RWPE2 (cell line): ENCODE data around the gene CSNK1A1L.
A peak's percentile ranks its signal among the peaks of the same experiment; 100 is the strongest.
"Not testable (repeated sequence)": the region's sequence is repeated elsewhere in the genome, so short reads cannot be mapped to it uniquely, and the experiment has no call there.

ENCODE experiments used
- ATAC-seq: fragments of 200-7000 bp; cut with Tn5 transposase; 3 replicates; pipeline ENCODE4 v1.9.1; 2021; ENCODE audit warnings: low read depth
- DNase-seq: peaks from one replicate; pipeline ENCODE4 v3.0.0-alpha.2; 2020; ENCODE audit warnings: low spot score
- H3K27ac ChIP-seq: fragments of 450-650 bp; 2 replicates; pipeline ENCODE4 v1.5.1; 2017; ENCODE audit warnings: mild to moderate bottlenecking; ENCODE audit not compliant: poor library complexity, severe bottlenecking
- H3K27me3 ChIP-seq: fragments of 250-450 bp; sonication (Bioruptor Pico); 2 replicates; pipeline ENCODE4 v1.5.1; 2021; ENCODE audit warnings: mild to moderate bottlenecking, moderate library complexity; ENCODE audit not compliant: insufficient read depth, poor library complexity, severe bottlenecking
- H3K36me3 ChIP-seq: fragments of 250-450 bp; sonication (Bioruptor Pico); 2 replicates; pipeline ENCODE4 v1.5.1; 2020; ENCODE audit warnings: low read depth, mild to moderate bottlenecking, moderate library complexity
- H3K4me1 ChIP-seq: fragments of 250-450 bp; sonication (Bioruptor Pico); 2 replicates; pipeline ENCODE4 v1.5.1; 2021; ENCODE audit warnings: mild to moderate bottlenecking, moderate library complexity; ENCODE audit not compliant: insufficient read depth, poor library complexity, severe bottlenecking
- H3K4me3 ChIP-seq: fragments of 250-450 bp; sonication (Bioruptor Pico); 2 replicates; pipeline ENCODE4 v1.5.1; 2021; ENCODE audit warnings: mild to moderate bottlenecking, moderate library complexity; ENCODE audit not compliant: severe bottlenecking
- H3K9me3 ChIP-seq: fragments of 250-450 bp; sonication (Bioruptor Pico); 2 replicates; pipeline ENCODE4 v1.5.1; 2021; ENCODE audit warnings: mild to moderate bottlenecking, moderate library complexity; ENCODE audit not compliant: severe bottlenecking
- CTCF ChIP-seq: fragments of 450-650 bp; IDR thresholded peaks from one replicate; pipeline ENCODE4 v1.5.1; 2017; ENCODE audit warnings: mild to moderate bottlenecking, moderate library complexity; ENCODE audit not compliant: poor library complexity, severe bottlenecking

The CSNK1A1L gene

GRCh38 chr13:37067874-37068273, 37.6 kb downstream of the CSNK1A1L start:
- H3K27me3 ChIP-seq, result no peaks in the 10 kb centered on the region
- H3K4me3 ChIP-seq, result no peak overlapping the region
- H3K4me1 ChIP-seq, result no peaks in the 10 kb centered on the region
- ATAC-seq (no peak), DNase-seq (no peak)
- no peak for TF ChIP-seq CTCF
- H3K9me3 ChIP-seq, result no peaks in the 10 kb centered on the region
- H3K36me3 ChIP-seq, result no peaks in the 10 kb centered on the region
- H3K27ac ChIP-seq, result no peak overlapping the region

- no peaks in the 10 kb centered on the region for H3K36me3 ChIP-seq
- H3K4me3 ChIP-seq, result no peak overlapping the region
- ATAC-seq (no peak), DNase-seq (no peak)
- H3K27me3 ChIP-seq, result no peaks in the 10 kb centered on the region
- H3K4me1 ChIP-seq, result no peaks in the 10 kb centered on the region
- H3K27ac ChIP-seq, result no peak overlapping the region
- no peaks in the 10 kb centered on the region for H3K9me3 ChIP-seq
- TF ChIP-seq CTCF, result no peak
Observed at GRCh38 chr13:37065890-37066526, 39.5 kb downstream of the CSNK1A1L start.

DNA sequence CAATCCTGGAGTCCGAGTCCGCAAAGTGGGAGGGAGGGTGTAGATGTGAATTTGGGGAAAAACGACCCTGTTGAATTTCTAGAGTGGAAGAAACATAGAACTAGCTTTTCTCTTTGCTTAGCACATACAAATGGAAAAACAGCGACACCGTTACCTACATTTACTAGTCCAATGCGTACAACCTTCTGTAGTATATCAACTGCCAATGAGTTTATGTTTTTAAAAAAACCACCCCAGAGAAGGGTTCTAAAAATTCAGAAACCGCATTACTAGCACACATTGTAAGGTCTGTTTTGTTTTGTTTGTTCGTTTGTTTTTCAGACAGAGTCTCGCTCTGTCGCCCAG, 45.6 kb downstream of the CSNK1A1L start:
- ATAC-seq (peak; percentile 11; the same call in 2 of the 3 replicates), DNase-seq (no peak)
- H3K4me1 ChIP-seq, result no peaks in the 10 kb centered on the region
- no peaks in the 10 kb centered on the region for H3K9me3 ChIP-seq
- H3K27me3 ChIP-seq, result no peaks in the 10 kb centered on the region
- H3K27ac ChIP-seq, result peak overlapping the region; percentile 57
- H3K36me3 ChIP-seq, result peaks cover 10% of the 10 kb centered on the region; the same call in 1 of the 2 replicates
- TF ChIP-seq CTCF, result no peak
- H3K4me3 ChIP-seq, result peak overlapping the region; percentile 70

GRCh38 chr13:37058910-37059847, 46.3 kb downstream of the CSNK1A1L start, which contains the start of gene SUPT20H:
Gene SUPT20H, minus strand, starts transcription at chr13:37059688. Its CDS starts 8,198 bp downstream, at chr13:37051490.
- Histone ChIP-seq H3K27me3 (no peaks in the 10 kb centered on the region), H3K36me3 (peaks cover 12% of the 10 kb centered on the region; the same call in 1 of the 2 replicates), H3K27ac (peak within 1 kb of the TSS; percentile 57), H3K4me3 (peak within 1 kb of the TSS; percentile 70), H3K4me1 (no peaks in the 10 kb centered on the region), H3K9me3 (no peaks in the 10 kb centered on the region)
- no peak for TF ChIP-seq CTCF
- ATAC-seq (peak; percentile 97), DNase-seq (peak; percentile 85)

DNA sequence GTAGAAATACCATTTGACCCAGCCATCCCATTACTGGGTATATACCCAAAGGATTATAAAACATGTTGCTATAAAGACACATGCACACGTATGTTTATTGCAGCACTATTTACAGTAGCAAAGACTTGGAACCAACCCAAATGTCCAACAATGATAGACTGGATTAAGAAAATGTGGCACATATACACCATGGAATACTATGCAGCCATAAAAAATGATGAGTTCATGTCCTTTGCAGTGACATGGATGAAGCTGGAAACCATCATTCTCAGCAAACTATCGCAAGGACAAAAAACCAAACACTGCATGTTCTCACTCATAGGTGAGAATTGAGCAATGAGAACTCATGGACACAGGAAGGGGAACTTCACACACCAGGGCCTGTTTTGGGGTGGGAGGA, 49.2 kb downstream of the CSNK1A1L start:
- ATAC-seq, DNase-seq, H3K4me1 ChIP-seq: not testable (repeated sequence)

More for the DNA sequence above, 49.2 kb downstream of the CSNK1A1L start:
- not testable (repeated sequence) for H3K27ac ChIP-seq, H3K27me3 ChIP-seq, H3K9me3 ChIP-seq, H3K4me3 ChIP-seq
- H3K36me3 ChIP-seq, result peaks cover 27% of the 10 kb centered on the region
